HG02623 (cell line): ENCODE results near the gene EPHB2.

Experiments
- ATAC-seq: cut with Tn5 transposase; IDR thresholded peaks from one replicate; pipeline ENCODE4 v1.9.1; 2021; ENCODE audit warnings: moderate library complexity; ENCODE audit not compliant: unreplicated experiment

Gene EPHB2

DNA sequence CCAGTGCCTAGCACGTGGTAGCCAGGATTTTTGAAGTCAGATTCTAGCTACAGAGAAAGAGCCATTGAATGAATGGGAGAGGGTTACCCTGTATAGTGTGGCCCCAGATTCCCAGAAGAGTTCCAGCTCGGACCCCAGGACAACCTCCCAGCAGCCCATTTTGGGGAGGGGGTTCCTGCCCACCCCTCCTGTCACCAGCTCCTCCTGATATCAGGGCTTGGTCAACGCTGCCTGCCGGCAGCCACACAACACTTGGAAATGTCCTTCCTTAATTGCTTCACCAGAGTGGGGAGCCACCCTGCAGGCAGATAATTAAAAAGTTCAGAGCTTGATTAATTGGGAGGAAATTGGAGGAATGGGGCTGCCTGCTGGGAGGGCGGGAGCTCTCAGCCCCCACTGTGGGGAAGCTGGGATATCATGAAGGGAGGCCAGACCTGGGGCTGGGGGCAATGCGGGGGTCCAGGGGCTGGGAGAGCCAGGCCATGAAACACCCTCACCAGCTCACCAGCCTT, 141.6 kb downstream of the EPHB2 start:
- no peak for ATAC-seq

DNA sequence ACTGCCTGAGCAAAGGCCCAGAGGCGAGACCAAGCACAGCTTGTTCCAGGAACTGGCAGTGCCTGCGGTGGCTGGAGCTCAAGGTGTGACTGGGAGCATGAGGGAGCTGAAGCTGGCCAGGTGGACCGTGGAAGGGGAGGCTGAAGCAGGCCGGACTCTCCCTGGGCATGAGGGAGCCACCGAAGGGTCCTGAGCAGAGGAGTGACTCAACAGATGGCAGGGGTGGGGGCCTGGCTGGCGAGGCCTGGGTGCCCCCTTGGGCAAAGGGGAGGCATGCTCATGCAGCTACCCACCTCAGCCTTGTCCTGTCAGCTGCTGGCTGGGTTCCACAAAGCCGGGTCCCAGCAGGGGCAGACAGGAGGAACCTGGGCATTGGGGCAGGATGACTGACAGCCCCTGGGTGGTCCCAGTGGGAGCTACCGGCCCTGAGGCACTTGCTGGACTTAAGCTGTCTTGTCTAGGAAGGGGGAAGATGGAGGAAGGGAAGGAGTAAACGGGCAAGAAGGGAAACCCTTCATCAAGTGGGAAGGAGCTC, 143.1 kb downstream of the EPHB2 start:
- ATAC-seq: no peak

DNA sequence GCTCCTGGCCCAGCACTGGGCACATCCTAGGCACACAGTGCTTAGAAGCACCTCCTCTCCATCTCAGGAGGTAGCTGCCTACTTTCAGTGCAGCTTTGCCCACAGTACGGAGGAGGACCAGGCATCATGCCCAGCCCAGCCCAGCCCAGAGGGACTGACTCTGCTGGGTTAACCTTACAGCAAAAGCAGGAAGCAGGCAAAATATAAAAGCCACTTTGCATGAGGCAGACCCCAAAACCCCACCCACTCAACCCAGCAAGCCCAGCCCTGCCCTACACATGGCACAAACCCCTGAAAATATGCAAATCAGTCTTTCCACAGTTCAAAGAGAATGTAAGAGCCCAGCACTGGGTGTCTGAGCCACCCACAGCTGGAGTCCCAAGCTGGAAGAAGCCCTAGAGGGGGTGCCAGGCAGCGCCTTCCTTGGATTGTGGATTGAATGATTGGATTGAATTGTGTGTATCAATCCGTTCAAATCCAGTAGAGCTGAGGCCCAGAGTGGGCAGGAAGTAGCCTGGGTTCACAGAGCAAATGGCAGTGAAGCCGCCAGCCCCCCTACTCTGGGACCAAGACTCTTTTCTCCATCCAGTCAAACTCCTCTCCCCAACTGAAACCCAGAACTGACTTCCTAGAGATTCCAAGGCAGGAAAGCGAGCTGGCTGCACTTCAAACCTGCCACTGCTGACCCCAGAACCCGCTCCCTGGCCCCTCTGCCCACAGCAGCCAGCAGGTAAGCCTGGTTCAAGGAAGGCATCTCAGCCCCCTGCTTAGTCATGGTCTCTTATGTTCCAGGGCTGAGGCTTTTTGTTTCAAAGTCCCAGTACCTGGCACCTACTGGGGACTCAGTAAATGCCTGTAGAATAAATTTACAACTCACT, 144.3 kb downstream of the EPHB2 start:
- ATAC-seq: no peak

DNA sequence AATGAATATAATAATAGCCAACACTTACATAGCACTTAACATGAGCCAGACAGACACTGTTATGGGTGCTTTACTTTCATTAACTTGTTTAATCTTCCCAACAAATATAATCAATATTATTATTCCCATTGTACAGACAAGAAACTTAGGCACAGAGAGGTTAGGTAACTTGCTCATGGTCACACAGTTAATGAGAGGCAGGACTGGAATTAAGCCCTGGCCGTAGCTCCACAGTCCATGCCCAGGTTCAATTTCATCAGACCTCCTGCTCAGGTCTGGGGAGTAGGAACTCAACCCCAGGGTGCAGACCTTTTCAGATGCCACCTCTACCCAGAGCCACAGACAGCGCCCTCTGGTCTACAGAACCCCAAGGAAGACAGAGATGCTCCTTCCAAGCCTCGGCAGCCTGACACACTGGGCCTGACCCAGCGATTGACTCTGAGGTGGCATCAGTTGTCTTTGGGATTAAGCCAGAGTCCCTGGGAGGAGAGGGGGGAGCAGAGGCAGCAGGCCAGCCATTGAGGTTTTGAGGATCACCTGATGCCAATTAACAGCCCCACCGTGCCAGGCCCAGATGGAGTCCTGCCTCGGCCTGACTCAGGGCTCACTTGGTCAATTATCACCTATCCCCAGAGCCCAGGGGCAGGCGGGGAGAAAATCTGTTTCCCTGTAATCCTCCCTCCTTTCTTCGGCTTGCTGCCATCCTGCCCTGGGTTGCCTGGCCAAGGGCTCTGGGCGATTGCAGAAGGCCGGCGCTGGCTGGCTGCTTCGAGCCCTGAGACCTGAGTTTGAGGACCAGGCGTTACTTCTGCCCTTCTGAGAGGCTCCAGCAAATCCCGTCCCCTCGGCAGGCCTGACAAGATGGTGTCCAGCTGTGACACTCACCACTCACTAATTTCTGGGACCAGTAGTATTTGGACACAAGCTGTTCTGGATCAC, 145.3 kb downstream of the EPHB2 start:
- ATAC-seq: no peak

DNA sequence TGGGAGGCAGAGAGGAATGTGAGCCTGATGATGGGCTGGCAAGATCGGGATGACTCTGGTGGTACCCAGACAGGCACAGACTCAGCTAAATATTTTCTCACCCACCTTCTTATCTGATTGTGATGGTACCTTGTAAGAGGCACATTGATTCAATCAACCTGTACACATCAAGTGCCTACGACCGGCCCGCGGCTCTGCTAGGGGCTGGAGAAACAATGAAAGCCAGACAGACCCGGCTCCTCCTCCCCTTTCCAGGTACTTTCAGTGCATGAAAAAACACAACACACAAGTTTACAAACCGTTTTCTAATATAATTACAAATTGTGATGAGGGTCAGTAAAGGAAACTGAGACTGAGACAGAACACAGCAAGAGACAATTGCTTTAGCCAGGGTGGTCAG, 147.0 kb downstream of the EPHB2 start:
- ATAC-seq: no peak

DNA sequence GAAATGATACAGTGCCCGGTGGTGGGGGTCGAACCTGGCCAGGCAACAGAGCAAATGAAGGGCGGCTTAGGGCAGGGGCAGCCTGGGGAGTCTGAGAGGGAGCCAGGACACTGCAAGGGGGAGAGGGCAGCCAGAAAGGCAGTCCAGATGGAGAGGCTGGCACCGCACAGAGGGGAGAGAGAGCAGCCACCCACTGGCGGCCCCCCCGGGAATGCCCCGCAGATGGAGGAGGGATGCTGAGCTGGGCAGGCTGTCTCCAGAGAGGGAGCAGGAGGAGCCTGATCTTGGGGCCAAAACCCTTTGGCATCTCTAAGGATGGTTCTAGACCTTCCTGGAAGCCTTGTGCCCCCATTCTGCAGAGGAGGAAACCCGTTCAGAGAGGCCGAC, 149.8 kb downstream of the EPHB2 start:
- no peak for ATAC-seq

DNA sequence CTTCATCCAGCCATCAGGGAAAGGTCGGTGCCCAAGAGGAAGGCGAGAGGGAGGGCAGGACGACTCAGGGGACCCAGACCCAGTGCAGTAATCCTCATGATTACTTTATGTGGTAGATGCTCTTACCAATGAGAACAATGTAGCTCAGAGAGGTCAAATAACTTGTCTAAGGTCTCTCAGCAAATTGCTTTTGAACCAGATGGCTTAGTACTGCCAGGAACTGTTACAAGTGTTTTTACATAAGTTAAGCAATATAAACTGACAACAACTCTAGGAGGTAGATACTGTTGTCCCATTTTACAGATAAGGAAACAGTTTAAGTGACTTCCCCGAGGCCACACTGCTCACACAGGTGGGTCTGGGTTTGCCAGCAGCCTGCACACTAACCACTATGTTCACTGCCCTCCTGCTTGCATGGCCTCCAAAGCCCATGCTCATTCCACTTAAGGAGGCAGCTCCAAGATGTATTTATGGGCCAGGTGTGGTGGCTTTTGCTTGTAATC, 150.3 kb downstream of the EPHB2 start:
- no peak for ATAC-seq

DNA sequence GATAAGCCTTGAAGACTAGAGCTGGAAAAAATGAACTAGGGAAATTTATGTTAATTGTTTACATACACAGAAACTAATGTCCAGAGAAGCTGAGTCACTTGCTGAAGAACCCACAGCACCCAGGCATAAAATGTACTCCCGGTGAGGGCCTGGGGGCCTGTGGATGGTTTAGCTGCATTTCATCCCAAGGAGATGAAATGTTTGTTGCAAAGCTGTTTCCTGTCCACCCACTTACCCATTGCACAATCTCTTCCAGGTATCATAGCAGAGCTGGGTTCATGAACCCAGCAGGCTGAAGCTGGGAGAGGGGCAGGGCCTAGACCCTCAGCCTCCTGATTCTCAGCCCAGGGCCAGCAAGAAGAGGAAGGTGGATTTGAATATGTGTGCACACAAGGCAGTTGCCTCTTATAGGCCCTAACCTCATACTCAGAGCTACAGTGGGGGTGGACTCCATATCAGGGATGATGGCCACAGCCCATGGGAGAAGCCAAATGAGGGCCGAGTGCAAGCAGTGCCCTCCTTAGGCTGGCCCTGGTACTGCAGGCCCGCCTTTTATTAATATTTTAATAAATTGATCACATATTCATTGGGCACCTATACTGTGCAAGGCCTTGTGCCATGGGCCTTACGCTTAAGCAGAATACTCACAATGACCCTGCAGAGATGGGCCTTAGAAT, 151.3 kb downstream of the EPHB2 start:
- no peak for ATAC-seq

DNA sequence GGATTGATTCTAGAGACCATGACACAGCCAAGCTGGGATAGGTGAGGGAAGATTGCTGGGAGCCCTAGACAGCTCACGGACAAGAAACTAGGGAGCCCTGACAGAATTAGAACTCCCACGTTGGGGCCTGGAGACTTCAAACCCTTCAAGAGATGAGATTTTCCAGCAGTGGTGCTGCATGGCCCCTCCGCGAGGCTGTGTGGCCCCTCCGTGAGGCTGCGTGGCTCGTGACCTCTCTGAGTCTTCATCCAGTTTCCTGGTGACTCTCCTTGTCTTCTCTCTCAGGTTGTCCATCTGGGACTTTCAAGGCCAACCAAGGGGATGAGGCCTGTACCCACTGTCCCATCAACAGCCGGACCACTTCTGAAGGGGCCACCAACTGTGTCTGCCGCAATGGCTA, 152.1 kb downstream of the EPHB2 start:
- no peak for ATAC-seq

DNA sequence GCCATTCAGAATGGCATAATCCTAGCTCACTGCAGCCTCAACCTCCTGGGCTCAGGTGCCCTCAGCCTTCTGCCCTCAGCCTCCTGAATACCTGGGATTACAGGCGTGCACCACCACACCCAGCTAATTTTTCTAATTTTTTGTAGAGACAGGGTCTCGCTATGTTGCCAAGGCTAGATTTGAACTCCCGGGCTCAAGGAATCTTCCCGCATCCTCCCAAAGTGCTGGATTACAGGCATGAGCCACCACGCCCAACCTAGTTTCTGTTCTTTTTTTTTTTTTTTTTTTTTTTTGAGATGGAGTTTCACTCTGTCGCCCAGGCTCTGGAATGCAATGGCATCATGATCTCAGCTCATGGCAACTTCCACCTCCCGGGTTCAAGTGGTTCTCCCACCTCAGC, 153.1 kb downstream of the EPHB2 start:
- ATAC-seq: no peak

DNA sequence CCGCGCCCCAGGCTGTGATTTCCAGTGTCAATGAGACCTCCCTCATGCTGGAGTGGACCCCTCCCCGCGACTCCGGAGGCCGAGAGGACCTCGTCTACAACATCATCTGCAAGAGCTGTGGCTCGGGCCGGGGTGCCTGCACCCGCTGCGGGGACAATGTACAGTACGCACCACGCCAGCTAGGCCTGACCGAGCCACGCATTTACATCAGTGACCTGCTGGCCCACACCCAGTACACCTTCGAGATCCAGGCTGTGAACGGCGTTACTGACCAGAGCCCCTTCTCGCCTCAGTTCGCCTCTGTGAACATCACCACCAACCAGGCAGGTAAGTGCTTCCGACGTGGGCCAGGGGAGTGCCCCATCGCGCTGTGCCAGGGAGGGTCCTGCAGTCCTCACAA, 154.2 kb downstream of the EPHB2 start:
- no peak for ATAC-seq

DNA sequence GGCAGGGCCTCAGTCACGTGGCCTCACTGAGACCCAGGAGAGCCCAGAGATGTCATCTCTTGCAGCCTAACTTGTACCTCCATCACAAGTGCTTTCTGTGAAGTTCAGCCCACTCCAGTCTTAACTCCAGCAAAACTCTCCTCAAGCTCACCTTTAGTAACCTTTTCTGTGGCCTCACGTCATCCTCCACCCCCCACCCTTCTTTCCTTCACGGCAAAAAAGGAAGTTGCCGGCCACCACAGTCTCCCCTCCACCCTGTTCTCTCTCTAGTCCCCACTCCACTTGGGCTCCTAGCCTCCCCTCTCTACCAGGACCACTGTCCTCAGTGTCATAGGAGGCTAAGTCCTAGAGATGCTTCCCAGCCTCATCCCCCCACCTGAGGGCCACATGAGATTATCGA, 155.1 kb downstream of the EPHB2 start:
- ATAC-seq: no peak

DNA sequence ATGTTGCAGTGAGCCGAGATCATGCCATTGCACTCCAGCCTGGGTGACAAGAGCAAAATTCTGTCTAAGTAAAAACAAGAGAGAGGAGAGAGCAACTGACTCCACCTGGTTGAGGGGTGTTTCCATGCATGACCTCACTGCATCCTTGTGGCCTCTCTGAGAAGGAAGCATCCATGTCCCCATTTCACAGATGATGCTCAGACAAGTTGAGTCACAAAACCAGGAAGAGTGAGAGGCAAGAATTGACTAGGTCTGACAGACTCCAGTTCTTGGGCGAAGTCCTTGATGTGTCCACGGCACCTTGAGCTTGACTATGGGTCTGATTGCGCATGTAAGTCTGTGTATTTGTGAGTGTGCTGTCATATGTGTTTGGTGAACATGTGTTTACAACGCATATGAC, 156.2 kb downstream of the EPHB2 start:
- ATAC-seq: no peak

DNA sequence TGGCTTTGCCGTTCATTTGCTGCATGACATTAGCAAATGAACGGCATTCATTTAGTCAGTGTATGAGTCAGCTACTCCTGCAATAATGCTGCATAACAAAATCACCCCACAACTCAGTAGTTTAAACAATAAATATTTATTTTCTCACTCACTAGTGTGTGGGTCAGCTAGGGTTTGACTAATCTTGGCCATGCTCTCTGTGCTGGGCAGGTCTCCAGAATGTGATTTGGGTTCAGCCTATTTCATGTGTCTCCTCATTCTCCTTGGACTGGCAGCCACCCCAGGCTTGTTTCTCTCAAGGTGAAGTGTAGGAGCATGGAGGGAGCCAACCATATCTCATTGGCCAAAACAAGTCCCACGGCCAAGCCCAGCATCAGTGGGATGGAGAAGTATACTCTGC, 157.7 kb downstream of the EPHB2 start:
- no peak for ATAC-seq

DNA sequence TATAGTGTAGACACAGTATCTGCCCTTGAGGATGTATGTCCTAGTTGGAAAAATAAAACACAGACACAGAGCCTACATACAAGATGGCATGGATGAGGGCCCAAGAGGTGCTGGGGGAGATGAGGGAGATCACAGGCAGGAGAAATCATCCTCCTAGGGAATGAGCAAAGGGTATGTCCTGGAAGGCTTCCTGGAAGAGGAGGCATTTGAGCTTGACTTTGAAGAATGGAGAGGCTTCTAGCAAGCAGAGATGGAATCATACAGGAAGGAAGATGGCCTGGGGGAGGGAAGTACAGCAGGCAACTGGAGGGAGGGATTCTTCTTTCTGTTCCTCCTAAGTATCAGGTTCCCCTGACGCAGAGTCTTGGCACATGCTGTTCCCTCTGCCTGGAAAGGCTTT, 158.7 kb downstream of the EPHB2 start:
- no peak for ATAC-seq

DNA sequence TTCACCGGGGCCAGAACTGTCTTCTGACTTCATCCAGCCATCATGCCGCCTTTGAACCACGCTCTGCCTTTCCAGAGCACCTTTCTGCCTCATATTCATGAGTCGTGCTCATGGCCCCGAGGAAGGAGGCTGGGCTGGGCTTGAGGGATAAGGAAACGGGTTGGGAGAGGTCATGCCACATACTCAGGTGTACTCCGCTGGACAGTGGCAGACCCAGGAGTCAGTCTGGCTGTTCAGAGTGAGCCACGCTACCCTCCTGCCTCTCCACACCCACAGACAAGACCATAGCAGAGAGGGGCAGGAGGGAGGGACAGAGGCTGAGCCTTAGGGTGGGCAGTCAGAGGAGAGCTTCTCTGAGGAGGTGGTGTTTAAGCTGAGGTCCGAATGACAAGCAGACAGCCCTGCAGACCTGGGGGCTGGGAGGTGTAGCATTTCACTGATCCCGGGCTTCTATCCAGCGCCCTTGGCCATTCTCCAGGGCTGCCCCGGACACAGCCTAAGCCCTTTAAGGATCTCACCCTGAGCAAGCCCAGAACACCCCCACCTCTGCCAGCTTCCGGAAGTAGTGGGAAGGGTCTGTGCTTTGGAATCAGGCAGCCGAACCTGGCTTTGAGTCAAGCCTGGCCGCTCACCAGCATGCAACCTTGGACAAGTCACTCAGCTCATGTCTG, 159.7 kb downstream of the EPHB2 start:
- ATAC-seq: no peak

DNA sequence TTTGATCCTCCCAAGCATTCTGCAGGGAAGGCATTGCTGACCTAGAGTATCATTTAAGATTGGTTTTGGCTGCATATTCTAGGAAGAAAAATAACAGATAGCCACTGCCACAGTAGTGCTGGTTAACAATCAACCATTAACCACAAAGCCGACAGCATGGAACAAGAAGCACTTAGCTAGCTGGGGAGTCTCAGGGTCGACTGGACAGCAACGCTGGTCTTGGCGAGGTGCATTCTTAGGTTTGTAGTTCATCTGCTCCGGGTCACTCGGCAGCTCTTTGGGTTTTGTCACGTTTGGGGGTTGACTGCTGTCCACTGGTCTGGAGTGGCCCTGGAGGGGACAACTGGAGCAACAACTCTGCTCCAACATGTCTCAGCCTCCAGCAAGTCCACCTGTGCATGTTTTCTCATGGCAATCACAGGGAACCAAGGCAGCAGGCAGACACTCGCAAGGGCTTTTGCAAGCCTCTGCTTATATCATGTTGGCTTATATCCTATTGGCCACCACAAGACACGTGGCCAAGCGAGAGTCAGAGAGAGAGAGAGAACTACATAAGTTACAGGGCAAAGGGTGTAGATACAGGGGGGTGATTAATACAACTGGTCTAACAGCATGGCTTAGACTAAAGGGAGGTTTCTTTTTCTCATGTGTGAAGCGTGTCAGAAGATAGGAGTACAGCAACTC, 162.5 kb downstream of the EPHB2 start:
- no peak for ATAC-seq

DNA sequence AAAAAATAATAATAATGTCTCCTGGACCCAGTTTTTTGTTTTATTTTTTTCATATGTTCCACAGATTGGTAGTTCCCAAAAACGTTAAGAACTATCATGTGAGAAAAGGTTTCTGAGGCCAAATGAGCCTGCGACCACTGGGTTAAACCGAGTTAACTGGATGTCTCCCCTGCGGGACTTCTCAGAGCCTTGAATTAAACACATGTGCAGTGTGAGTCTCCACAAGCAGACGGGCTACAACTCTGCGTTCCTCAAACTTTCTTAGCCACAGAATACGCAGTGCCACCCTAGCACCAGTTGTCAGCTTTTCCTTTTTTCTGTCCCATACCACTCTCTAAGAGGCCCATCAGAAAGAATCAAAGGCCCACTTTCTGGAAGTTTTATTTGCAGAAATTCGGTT, 164.1 kb downstream of the EPHB2 start:
- no peak for ATAC-seq

DNA sequence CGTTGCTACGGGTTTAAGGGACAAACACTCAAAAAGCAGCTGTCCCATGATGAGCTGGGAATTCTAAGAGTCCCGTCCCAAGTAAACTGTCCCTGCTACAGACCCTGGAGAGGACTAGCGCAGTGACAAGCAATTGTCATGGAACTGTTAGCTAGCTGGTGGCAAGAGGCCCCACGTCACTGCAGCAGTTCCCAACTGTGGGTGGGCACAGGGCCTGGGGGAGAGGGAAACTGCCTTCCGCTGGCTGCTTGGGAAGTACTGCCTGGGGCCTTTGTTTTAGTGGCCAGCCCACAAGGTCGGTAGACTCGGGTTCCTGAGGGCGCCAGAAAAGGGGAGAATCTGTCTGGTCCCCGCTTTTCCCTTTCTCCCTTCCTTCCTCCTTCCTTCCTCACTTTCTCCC, 164.6 kb downstream of the EPHB2 start:
- no peak for ATAC-seq

DNA sequence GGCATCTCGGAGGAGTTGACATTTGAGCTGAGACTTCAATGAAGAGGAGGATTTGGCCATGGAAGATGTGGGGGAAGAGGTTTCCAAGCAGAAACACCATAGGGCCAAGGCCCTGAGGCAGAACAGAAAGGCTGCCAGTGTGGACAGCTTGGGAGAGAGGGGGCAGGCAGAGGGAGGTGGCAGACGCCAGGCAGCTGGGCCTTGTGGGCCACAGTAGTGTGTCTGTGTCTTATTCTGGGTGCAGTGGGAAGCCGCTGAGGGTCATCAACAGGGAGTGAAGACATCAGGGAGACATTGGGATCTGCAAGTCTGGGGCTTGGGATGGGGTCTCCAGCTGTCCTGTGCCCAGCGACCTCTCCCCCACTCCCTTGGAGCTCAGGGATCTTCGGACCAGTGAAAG, 165.2 kb downstream of the EPHB2 start:
- ATAC-seq: no peak
